ENCODE results near the gene PPHLN1.
"Not testable (repeated sequence)": the region's sequence is repeated elsewhere in the genome, so short reads cannot be mapped to it uniquely, and the experiment has no call there.

PPHLN1 gene

DNA sequence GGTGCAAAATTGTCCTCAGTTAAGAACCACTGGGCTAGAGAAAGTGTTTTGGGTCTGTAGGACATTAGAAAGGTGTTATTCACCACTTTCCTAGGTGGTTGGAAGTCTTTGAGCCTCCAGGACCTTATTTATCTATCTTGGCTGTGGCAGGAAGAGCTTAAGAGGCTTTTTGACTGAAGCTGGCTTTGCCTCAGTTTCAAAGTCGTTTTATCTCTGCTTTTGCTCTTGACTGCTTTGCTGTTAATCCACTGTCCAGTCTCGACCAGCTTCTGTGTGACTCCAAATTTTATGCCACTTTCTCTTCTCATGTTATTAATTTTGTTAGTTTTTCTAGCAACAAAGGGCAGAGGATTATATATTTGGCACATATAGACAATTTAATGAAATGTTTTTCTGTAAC lies 60.3 kb downstream of the PPHLN1 start:
- Histone ChIP-seq H3K4me3 (ENCODE audit: low read length in 2 of 2) (no peak overlapping the region), H2BK120ac (ENCODE audit: low read depth, low read length) (no peak overlapping the region), H3K4me2 (ENCODE audit: insufficient read depth, low read length, poor library complexity, severe bottlenecking) (no peak overlapping the region), H3K4me1 (ENCODE audit: control insufficient read depth in 2 of 2, insufficient read depth in 1 of 2, low read depth in 1 of 2, low read length in 2 of 2) (peaks cover 0 to 2% of the 10 kb centered on the region in 2 donors), H2AFZ (ENCODE audit: low read length) (no peak overlapping the region), H2BK15ac (ENCODE audit: low read length) (no peak overlapping the region), H3K9ac (ENCODE audit: low read depth, low read length, poor library complexity) (no peak overlapping the region), H3K4ac (ENCODE audit: low read length) (no peak overlapping the region), H3K36me3 (replicated peaks in 1 of 2; ENCODE audit: control insufficient read depth in 2 of 2, insufficient read depth in 2 of 2, low read length in 2 of 2) (peaks cover 2 to 72% of the 10 kb centered on the region in 2 donors), H3K23ac (ENCODE audit: low read depth, low read length, poor library complexity) (no peak overlapping the region), H4K8ac (ENCODE audit: low read depth, low read length) (no peak overlapping the region), H2BK5ac (ENCODE audit: low read length) (no peak overlapping the region), H3K79me1 (ENCODE audit: low read depth, low read length) (no peaks in the 10 kb centered on the region), H3K9me3 (replicated peaks in 1 of 2; ENCODE audit: control insufficient read depth in 2 of 2, insufficient read depth in 1 of 2, low read depth in 1 of 2, low read length in 2 of 2) (no peaks in the 10 kb centered on the region), H4K91ac (ENCODE audit: low read depth, low read length, poor library complexity) (no peak overlapping the region), H3K27ac (replicated peaks; ENCODE audit: low read length) (no peak overlapping the region), H3K14ac (ENCODE audit: low read length) (no peak overlapping the region), H3K27me3 (ENCODE audit: control insufficient read depth in 3 of 3, insufficient read depth in 3 of 3, low read depth in 1 of 3, low read length in 3 of 3) (no peaks in the 10 kb centered on the region), H2BK12ac (ENCODE audit: low read length) (no peak overlapping the region), H2AK5ac (ENCODE audit: low read depth, low read length) (no peak overlapping the region), H3K18ac (ENCODE audit: low read length) (no peak overlapping the region)
- no peak for DNase-seq (ENCODE audit: low spot score)
- no CpG with 5 or more reads among the region's 2 CpGs for WGBS, 2 donors (ENCODE audit: extremely low coverage in 2 of 2, insufficient read length in 2 of 2, insufficient replicate concordance in 1 of 2)

- H4K8ac ChIP-seq (ENCODE audit: low read depth, low read length); H2AFZ ChIP-seq (ENCODE audit: low read length); H3K27me3 ChIP-seq (ENCODE audit: control insufficient read depth in 3 of 3, insufficient read depth in 3 of 3, low read depth in 1 of 3, low read length in 3 of 3); DNase-seq (ENCODE audit: low spot score); H2BK15ac ChIP-seq (ENCODE audit: low read length); H3K18ac ChIP-seq (ENCODE audit: low read length); H3K4me3 ChIP-seq (ENCODE audit: low read length in 2 of 2); H2BK5ac ChIP-seq (ENCODE audit: low read length); H3K14ac ChIP-seq (ENCODE audit: low read length); H2BK120ac ChIP-seq (ENCODE audit: low read depth, low read length); H3K4ac ChIP-seq (ENCODE audit: low read length); H4K91ac ChIP-seq (ENCODE audit: low read depth, low read length, poor library complexity); H3K79me1 ChIP-seq (ENCODE audit: low read depth, low read length); H2AK5ac ChIP-seq (ENCODE audit: low read depth, low read length); H3K4me1 ChIP-seq (ENCODE audit: control insufficient read depth in 2 of 2, insufficient read depth in 1 of 2, low read depth in 1 of 2, low read length in 2 of 2); H3K9me3 ChIP-seq (replicated peaks in 1 of 2; ENCODE audit: control insufficient read depth in 2 of 2, insufficient read depth in 1 of 2, low read depth in 1 of 2, low read length in 2 of 2); H3K4me2 ChIP-seq (ENCODE audit: insufficient read depth, low read length, poor library complexity, severe bottlenecking); H2BK12ac ChIP-seq (ENCODE audit: low read length); H3K23ac ChIP-seq (ENCODE audit: low read depth, low read length, poor library complexity); H3K9ac ChIP-seq (ENCODE audit: low read depth, low read length, poor library complexity); H3K27ac ChIP-seq (replicated peaks; ENCODE audit: low read length): not testable (repeated sequence)
- no CpG with 5 or more reads among the region's 5 CpGs for WGBS, 2 donors (ENCODE audit: extremely low coverage in 2 of 2, insufficient read length in 2 of 2, insufficient replicate concordance in 1 of 2)
- H3K36me3 ChIP-seq (replicated peaks in 1 of 2; ENCODE audit: control insufficient read depth in 2 of 2, insufficient read depth in 2 of 2, low read length in 2 of 2): peaks cover 2 to 78% of the 10 kb centered on the region in 2 donors
Observed at GRCh38 chr12:42388086-42388485, 62.1 kb downstream of the PPHLN1 start.

DNA sequence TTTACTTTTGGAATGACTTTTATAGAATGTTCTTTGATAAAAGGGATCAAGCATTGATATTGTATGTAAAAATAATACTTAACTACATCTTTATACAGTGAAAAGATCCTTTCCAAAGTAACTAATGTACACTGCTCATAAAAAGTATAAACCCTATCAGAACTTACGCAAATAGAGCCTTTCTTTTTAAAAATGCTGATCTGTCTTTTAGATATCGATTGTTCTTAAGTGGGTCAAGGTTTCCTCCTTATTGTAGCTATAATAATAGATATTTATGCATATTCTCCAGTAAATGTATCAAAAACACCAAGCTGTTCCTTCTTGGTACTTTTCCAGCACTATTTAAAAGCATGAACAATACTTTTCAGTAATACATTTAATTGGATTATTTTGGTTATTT lies 68.5 kb downstream of the PPHLN1 start:
- Histone ChIP-seq H3K4me1 (ENCODE audit: control insufficient read depth in 2 of 2, insufficient read depth in 1 of 2, low read depth in 1 of 2, low read length in 2 of 2) (no peaks in the 10 kb centered on the region), H3K18ac (ENCODE audit: low read length) (no peak overlapping the region), H2BK15ac (ENCODE audit: low read length) (no peak overlapping the region), H3K4me3 (ENCODE audit: low read length in 2 of 2) (no peak overlapping the region), H2AFZ (ENCODE audit: low read length) (no peak overlapping the region), H3K4ac (ENCODE audit: low read length) (no peak overlapping the region), H2AK5ac (ENCODE audit: low read depth, low read length) (no peak overlapping the region), H3K9ac (ENCODE audit: low read depth, low read length, poor library complexity) (no peak overlapping the region), H3K27me3 (ENCODE audit: control insufficient read depth in 3 of 3, insufficient read depth in 3 of 3, low read depth in 1 of 3, low read length in 3 of 3) (no peaks in the 10 kb centered on the region), H3K27ac (replicated peaks; ENCODE audit: low read length) (no peak overlapping the region), H3K4me2 (ENCODE audit: insufficient read depth, low read length, poor library complexity, severe bottlenecking) (no peak overlapping the region), H3K9me3 (replicated peaks in 1 of 2; ENCODE audit: control insufficient read depth in 2 of 2, insufficient read depth in 1 of 2, low read depth in 1 of 2, low read length in 2 of 2) (no peaks in the 10 kb centered on the region), H3K79me1 (ENCODE audit: low read depth, low read length) (no peaks in the 10 kb centered on the region), H2BK5ac (ENCODE audit: low read length) (no peak overlapping the region), H2BK12ac (ENCODE audit: low read length) (no peak overlapping the region), H3K23ac (ENCODE audit: low read depth, low read length, poor library complexity) (no peak overlapping the region), H3K36me3 (replicated peaks in 1 of 2; ENCODE audit: control insufficient read depth in 2 of 2, insufficient read depth in 2 of 2, low read length in 2 of 2) (peaks cover 0 to 79% of the 10 kb centered on the region in 2 donors), H4K8ac (ENCODE audit: low read depth, low read length) (no peak overlapping the region), H2BK120ac (ENCODE audit: low read depth, low read length) (no peak overlapping the region), H4K91ac (ENCODE audit: low read depth, low read length, poor library complexity) (no peak overlapping the region), H3K14ac (ENCODE audit: low read length) (no peak overlapping the region)
- no peak for DNase-seq (ENCODE audit: low spot score)
- WGBS, 2 donors (ENCODE audit: extremely low coverage in 2 of 2, insufficient read length in 2 of 2, insufficient replicate concordance in 1 of 2): no CpG with 5 or more reads among the region's 2 CpGs

GRCh38 chr12:42396473-42397259 lies 70.7 kb downstream of the PPHLN1 start:
- Histone ChIP-seq H3K4ac (ENCODE audit: low read length) (no peak overlapping the region), H2BK5ac (ENCODE audit: low read length) (no peak overlapping the region), H3K27ac (replicated peaks; ENCODE audit: low read length) (no peak overlapping the region), H3K23ac (ENCODE audit: low read depth, low read length, poor library complexity) (no peak overlapping the region), H3K9ac (ENCODE audit: low read depth, low read length, poor library complexity) (no peak overlapping the region), H3K14ac (ENCODE audit: low read length) (no peak overlapping the region), H3K18ac (ENCODE audit: low read length) (no peak overlapping the region), H2BK15ac (ENCODE audit: low read length) (no peak overlapping the region), H2AFZ (ENCODE audit: low read length) (no peak overlapping the region), H3K27me3 (ENCODE audit: control insufficient read depth in 3 of 3, insufficient read depth in 3 of 3, low read depth in 1 of 3, low read length in 3 of 3) (no peaks in the 10 kb centered on the region), H2BK12ac (ENCODE audit: low read length) (no peak overlapping the region), H4K8ac (ENCODE audit: low read depth, low read length) (no peak overlapping the region), H3K36me3 (replicated peaks in 1 of 2; ENCODE audit: control insufficient read depth in 2 of 2, insufficient read depth in 2 of 2, low read length in 2 of 2) (peaks cover 3 to 77% of the 10 kb centered on the region in 2 donors), H3K79me1 (ENCODE audit: low read depth, low read length) (no peaks in the 10 kb centered on the region), H3K4me3 (ENCODE audit: low read length in 2 of 2) (no peak overlapping the region), H2AK5ac (ENCODE audit: low read depth, low read length) (no peak overlapping the region), H2BK120ac (ENCODE audit: low read depth, low read length) (no peak overlapping the region), H3K4me2 (ENCODE audit: insufficient read depth, low read length, poor library complexity, severe bottlenecking) (no peak overlapping the region), H4K91ac (ENCODE audit: low read depth, low read length, poor library complexity) (no peak overlapping the region), H3K9me3 (replicated peaks in 1 of 2; ENCODE audit: control insufficient read depth in 2 of 2, insufficient read depth in 1 of 2, low read depth in 1 of 2, low read length in 2 of 2) (peaks cover 3 to 7% of the 10 kb centered on the region in 2 donors), H3K4me1 (ENCODE audit: control insufficient read depth in 2 of 2, insufficient read depth in 1 of 2, low read depth in 1 of 2, low read length in 2 of 2) (no peaks in the 10 kb centered on the region)
- WGBS, 2 donors (ENCODE audit: extremely low coverage in 2 of 2, insufficient read length in 2 of 2, insufficient replicate concordance in 1 of 2): no CpG with 5 or more reads among the region's 3 CpGs
- no peak for DNase-seq (ENCODE audit: low spot score)

Data from neuronal stem cell (in vitro differentiated cells).